Omental fat pad (tissue), 4 donors: ENCODE measurements around the gene PGAM1. TPM values are rescaled to one million over a fixed set of nuclear protein-coding genes. Genes with fewer than 3 reads are reported as not detected.

ENCODE experiments used
- ATAC-seq: fragments of 150-250 bp; one replicate; pipeline ENCODE4 v1.9.1; 2016; ENCODE audit warnings: mild to moderate bottlenecking, moderate library complexity; ENCODE audit not compliant: low FRiP score
- DNase-seq: peaks from one replicate; pipeline ENCODE4 v3.0.0-alpha.2; 2019; ENCODE audit warnings: low spot score
- CTCF ChIP-seq, 3 donors: fragments of 450-650 bp; IDR thresholded peaks; one replicate each; pipeline ENCODE4 v1.5.1; 2016 to 2017; ENCODE audit warnings: antibody characterized with exemption in 3 of 3, mild to moderate bottlenecking in 3 of 3, moderate library complexity in 2 of 3
- total RNA-seq, 4 donors: library from RNA; depleted of rRNA; stranded (reverse); fragments of >200 nt; gene quantifications; one replicate each; pipeline ENCODE4 v1.1.0, GENCODE V29; 2016

PGAM1 gene
- total RNA-seq, 4 donors from 2014 or later: 158 to 217 (median 207) TPM

GRCh38 chr10:97445357-97445721 is 19.3 kb downstream of the PGAM1 start:
- TF ChIP-seq CTCF (IDR thresholded peaks at IDR 0.05): no peak
- ATAC-seq (peak; percentile 5), DNase-seq (no peak)

GRCh38 chr10:97445722-97446639 is 20.0 kb downstream of the PGAM1 start, which contains the start of the genes EXOSC1 and ZDHHC16:
EXOSC1 (minus strand) TSS chr10:97446006; CDS start chr10:97445985, 21 bp downstream.
ZDHHC16 (plus strand) TSS chr10:97446175; CDS start chr10:97451676, 5,501 bp downstream.
- ATAC-seq: peak; percentile 98
- peak; percentile 92 for DNase-seq
- TF ChIP-seq CTCF (IDR thresholded peaks at IDR 0.05): no peak

GRCh38 chr10:97450828-97451227 is 24.8 kb downstream of the PGAM1 start:
- TF ChIP-seq CTCF (IDR thresholded peaks at IDR 0.05): no peak

GRCh38 chr10:97451605-97452004 is 25.6 kb downstream of the PGAM1 start:
- TF ChIP-seq CTCF (IDR thresholded peaks at IDR 0.05): no peak
- DNase-seq: no peak
- no peak for ATAC-seq

More at GRCh38 chr10:97450828-97451227, 24.8 kb downstream of the PGAM1 start:
- DNase-seq: no peak
- ATAC-seq: no peak

- no peak for TF ChIP-seq CTCF (IDR thresholded peaks at IDR 0.05)
- no peak for ATAC-seq
- no peak for DNase-seq
Measured at GRCh38 chr10:97452352-97452751, 26.4 kb downstream of the PGAM1 start.

GRCh38 chr10:97454330-97455036 is 28.5 kb downstream of the PGAM1 start:
- no peak for TF ChIP-seq CTCF (IDR thresholded peaks at IDR 0.05)
- DNase-seq: no peak
- peak; percentile 31 for ATAC-seq
